DOHH2 (cell line): Measurements from ENCODE around the gene FAM131C.

Experiments
- CTCF ChIP-seq: fragments of 200-600 bp; sonication (generic); IDR thresholded peaks from one replicate; pipeline ENCODE4 v1.5.1; 2014; ENCODE audit warnings: antibody characterized with exemption, mild to moderate bottlenecking, low read depth, low read length; ENCODE audit not compliant: poor library complexity, severe bottlenecking
- EZH2phosphoT487 ChIP-seq: fragments of 200-600 bp; sonication (generic); IDR thresholded peaks from 2 replicates; pipeline ENCODE4 v1.6.1; 2017; ENCODE audit warnings: borderline replicate concordance, mild to moderate bottlenecking, antibody characterized with exemption, low read length, moderate library complexity, mixed read lengths

- TF ChIP-seq EZH2phosphoT487, result no peak
- no peak for TF ChIP-seq CTCF
These were observed 58.7 kb downstream of the FAM131C start for GRCh38 chr1:16014509-16015482.
